Activated CD8-positive, alpha-beta memory T cell treated with anti-CD3 and anti-CD28 coated beads, Interleukin-2, amount 50 U/mL, for 24 hours (primary cell): ENCODE measurements around the gene XPC.
"Not testable (repeated sequence)": the region's sequence is repeated elsewhere in the genome, so short reads cannot be mapped to it uniquely, and the experiment has no call there.

ENCODE experiments used
- DNase-seq: peaks from one replicate; pipeline ENCODE4 v3.0.0-alpha.2; 2020; ENCODE audit errors: extremely low read depth

XPC gene

DNA sequence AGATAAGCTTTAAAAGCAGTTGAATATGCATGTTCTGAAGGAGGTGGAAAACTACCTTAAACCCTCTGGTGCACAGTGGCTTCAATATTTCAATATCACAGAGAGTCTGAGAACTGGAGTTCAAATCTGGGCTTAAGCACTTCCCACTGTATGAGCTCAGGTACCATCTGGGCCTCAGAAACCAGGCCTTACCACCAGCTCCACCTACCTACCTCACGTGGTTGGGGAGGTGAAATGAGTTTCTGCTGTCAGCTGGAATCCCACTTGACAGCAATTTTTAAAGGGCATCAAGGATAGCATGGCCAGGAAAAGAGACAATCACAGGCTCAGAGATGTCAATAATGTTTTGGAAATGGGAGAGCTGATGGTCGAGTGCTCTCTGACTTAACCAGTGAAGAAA, 58.8 kb downstream of the XPC start:
- no peak for DNase-seq

DNA sequence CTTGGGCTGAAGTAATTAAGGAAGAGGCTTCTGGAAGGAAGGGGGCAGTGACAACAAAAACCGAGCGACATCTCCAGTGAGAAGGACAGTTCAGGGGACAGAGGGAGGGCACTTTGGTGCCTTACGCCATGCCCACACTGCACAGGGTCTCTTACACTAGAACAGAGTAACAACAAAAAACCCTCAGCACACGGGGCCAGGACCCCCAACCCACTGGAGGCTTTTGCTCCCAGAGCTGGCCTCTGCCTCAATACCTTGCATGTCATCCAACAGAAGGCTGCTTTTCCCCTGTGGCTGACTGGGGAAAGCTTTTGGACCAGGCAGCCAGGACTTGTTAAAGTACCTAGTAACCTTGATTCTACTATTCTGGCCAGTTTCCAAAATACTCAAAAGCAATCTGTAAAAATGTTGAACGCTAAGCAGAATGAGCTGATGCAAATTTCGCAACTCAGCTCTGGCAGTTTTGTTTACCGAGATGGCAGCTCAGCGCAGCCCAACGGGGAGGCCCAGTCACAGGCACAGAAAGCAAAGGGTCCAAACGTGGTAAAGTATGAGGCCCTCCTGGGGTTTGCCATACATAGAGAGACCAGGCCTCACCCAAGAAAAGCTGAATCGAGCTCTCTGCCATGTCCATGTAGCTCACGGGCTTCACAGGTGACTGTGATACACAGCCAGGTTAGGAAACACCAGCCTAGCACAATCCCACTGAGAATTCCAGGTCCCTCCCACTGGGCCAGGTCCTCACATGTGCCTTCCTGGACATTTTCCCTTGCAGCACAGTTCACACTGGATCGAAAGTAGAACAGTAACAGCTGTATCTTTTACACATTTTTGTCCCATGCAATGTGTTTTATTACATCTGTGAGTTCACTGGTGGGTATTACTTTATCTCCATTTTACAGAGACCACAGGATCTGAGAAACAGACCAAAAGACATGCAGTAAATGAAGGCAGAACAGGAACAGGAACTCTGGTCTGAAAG, 59.7 kb downstream of the XPC start:
- no peak for DNase-seq

DNA sequence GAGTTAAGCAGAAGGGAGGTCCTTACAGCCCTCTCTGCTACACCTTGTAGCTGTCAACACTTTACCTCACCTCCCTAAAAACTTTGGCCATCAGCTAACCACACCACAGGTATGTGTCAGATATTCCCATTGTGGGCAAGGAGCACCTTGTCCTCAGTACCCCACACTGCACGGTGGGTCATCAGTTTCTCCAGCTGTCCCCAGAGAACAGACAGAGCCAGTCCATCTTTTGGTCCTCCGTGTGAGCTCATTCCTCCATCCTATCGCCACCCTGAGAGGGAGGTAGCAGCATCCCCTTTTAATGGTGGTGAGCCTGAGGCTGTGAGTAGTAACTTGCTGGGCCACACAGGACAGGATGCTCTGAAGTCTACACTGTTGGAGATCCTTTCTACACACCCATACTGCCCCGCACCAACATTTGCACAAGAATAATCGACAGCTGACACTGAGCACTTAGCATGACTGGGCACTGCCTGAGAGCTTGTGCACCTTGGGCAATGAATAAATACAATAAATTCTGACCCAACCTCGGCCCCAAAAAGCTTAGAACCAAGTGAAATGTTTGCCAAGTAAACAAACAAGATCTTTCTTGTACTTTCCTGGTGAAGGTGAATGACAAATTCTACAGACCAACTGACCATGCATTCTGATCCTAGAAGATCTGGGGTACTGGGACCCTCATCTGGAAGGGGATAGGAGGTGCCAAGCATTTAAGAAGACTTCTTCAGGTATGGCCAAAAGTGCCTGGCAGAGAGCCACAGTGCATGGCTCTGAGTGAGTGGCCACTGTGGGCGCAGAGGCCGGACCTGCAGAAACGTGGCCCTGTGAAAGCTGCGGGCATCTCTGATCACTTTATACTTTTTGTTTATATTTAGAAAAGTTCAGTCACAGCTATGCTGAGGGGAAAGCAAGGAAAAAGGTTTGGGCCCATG, 60.7 kb downstream of the XPC start:
- DNase-seq = no peak

DNA sequence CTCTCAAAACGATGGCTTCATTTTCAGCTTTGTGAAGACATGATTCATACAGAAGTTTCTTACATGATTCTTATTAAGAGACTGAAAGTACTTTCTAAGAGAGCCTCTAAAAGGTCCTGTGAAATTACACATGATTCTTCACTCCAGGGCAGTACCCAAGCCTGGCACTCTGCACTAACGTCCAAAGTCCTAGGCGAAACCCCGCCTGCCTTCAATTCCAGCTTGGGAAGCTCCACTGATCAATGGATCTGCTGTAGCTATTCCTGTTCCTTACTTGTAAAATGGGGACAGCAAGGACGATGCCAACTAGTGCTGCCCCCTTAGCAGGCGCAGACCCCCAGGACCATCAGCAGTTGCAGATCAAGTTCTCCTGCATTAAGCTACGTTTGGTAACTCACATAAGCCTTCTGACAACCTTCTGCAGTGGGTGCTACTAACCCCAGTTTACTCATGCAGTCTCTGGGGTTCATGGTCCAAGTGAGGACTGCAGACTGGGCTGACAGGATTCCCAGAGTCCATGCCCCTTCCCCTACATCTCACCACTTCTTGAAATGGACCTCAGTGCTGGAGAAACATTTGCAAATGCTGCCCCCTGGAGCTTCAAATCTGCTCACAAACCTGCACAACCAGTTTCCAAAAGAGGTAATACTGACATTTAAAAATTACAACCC, 64.3 kb downstream of the XPC start:
- no peak for DNase-seq

DNA sequence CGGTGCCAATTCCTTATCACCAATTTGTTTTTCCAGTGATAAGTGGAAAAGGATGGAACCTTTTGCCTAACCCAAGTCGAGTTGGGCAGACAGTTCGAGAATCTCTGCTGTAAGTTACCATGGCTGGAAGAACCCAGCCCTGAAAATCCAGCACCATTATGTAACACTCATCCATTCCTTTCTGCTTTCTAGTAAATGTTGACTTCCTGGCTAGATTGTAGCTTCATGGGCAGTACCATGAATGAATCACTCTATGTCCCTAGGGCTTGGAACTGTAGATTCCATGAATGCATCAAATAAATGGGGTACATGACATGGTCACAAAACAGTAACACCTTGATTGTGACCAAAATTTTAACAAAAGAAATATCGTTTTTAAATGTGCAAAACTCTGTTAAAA, 67.7 kb downstream of the XPC start:
- DNase-seq = no peak

DNA sequence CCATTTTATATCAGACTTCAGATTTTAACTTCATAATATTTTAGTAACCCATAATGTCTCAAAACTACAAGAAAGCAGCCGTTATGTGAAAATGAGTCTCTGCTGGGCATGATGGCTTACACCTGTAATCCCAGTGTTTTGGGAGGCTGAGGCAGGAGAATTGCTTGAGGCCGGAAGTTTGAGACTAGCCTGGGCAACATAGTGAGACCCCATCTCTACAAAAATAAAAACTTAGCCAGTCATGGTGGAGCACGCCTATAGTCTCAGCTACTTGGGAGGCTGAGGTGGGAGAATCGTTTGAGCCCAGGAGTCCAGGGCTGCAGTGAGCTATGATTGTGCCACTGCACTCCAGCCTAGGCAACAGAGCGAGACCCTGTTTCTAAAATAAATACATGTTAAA, 68.6 kb downstream of the XPC start:
- DNase-seq = not testable (repeated sequence)

DNA sequence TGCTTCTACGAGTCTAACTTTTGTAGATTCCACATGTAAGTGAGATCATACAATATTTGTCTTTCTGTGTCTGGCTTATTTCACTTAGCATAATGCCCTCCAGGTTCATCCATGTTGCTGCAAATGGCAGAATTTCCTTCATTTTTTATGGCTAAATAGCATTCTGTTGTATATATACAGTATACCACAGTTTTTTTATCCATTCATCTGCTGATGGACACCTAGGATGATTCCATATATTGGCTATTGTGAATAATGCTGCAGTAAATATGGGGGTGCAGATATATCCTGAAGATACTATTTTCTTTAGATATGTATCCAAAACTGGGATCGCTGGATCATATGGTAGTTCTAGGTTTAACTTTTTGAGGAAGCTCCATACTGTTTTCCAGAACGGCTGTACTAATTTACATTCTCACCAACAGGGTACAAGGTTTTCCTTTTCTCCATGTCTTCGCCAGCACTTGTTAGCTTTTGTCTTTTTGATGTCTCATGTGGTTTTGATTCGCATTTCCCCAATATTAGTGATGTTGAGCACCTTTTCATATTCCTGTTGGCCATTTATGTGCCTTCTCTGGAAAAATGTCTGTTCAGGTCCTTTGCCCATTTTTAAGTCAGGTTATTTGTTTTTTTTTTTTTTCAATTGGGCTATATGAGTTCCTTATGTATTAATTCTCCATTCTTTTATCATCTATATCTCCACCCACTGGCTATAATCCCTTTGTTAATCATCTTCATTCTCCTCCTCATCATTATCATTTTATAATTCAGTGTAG, 80.6 kb downstream of the XPC start:
- no peak for DNase-seq

DNA sequence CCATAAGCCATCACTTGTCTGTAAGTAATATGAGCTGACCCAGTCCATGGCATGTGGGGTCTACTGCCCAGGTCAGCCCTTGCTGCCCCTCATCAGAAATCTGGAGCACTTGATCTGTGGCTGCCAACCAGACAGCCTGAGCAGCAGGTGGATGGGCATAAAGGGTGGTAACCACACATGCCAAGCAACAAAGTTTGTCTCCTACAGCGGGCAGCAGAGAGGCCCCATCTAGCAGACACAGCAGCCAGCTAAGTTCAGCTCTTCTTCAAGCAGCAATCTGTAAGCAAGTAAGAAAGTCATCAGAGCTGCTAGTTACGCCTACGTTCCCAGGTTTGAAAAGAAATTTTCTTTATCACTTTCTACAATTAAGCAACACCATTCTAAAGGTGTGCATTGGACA, 81.7 kb downstream of the XPC start:
- DNase-seq = no peak
